Activated CD4-positive, alpha-beta T cell treated with anti-CD3 and anti-CD28 coated beads, Interleukin-2, amount 50 U/mL, for 24 hours (primary cell): ENCODE measurements around the gene SLC27A6.

Experiments used
- DNase-seq, 2 donors: peaks; one replicate each; pipeline ENCODE4 v3.0.0-alpha.2; 2020; ENCODE audit warnings: low read depth in 1 of 2, low spot score in 1 of 2

SLC27A6 gene

GRCh38 chr5:129061849-129062248, 96.6 kb downstream of the SLC27A6 start:
- no peak for DNase-seq

GRCh38 chr5:129063483-129064113, 98.3 kb downstream of the SLC27A6 start:
- no peak for DNase-seq

GRCh38 chr5:129065721-129066120, 100.4 kb downstream of the SLC27A6 start:
- no peak for DNase-seq

- no peak for DNase-seq
Measured at GRCh38 chr5:129067745-129068144, 102.5 kb downstream of the SLC27A6 start.

GRCh38 chr5:129069292-129069691, 104.0 kb downstream of the SLC27A6 start:
- DNase-seq = no peak

- DNase-seq = no peak
Measured at GRCh38 chr5:129073111-129073510, 107.8 kb downstream of the SLC27A6 start.

GRCh38 chr5:129074903-129075302, 109.6 kb downstream of the SLC27A6 start:
- no peak for DNase-seq

- no peak for DNase-seq
Measured at GRCh38 chr5:129077433-129078075, 112.3 kb downstream of the SLC27A6 start.

- DNase-seq = no peak
Measured at GRCh38 chr5:129078247-129078646, 113.0 kb downstream of the SLC27A6 start.

- no peak for DNase-seq
Measured at GRCh38 chr5:129078660-129079059, 113.4 kb downstream of the SLC27A6 start.

- no peak for DNase-seq
Measured at GRCh38 chr5:129079496-129079895, 114.2 kb downstream of the SLC27A6 start.

- no peak for DNase-seq
Measured at GRCh38 chr5:129080766-129081165, 115.5 kb downstream of the SLC27A6 start.

- DNase-seq = no peak
Measured at GRCh38 chr5:129082225-129083136, 117.2 kb downstream of the SLC27A6 start.
